HEK293 (cell line): Measurements from ENCODE around the gene CARM1.

Experiments used
- CTCF ChIA-PET: fragments of 350-600 bp; formaldehyde crosslinking; extraction: SDS; loops from one replicate; lab custom pipeline; 2021; ENCODE audit warnings: antibody characterized with exemption; lab: Yijun Ruan, JAX
- POLR2A ChIA-PET: fragments of 300-600 bp; formaldehyde crosslinking; extraction: SDS; loops from one replicate; lab custom pipeline; 2020; ENCODE audit warnings: antibody characterized with exemption, inconsistent platforms; lab: Yijun Ruan, JAX
- H3K27ac ChIP-seq: fragments of 200-500 bp; sonication (Bioruptor generic); 2 replicates; pipeline ENCODE4 v1.5.1; 2014; ENCODE audit warnings: low read depth, low read length, control low read depth, inconsistent platforms; ENCODE audit errors: extremely low read depth
- H3K36me3 ChIP-seq, 2 experiments: fragments of 200-500 bp in 1 of 2; sonication (Bioruptor generic) in 1 of 2; 1 replicate in 1 of 2; 2 replicates in 1 of 2; pipeline ENCODE4 v1.5.1; 2014 to 2017; ENCODE audit warnings: inconsistent platforms in 2 of 2, low read length in 2 of 2; ENCODE audit not compliant: control insufficient read depth in 2 of 2, insufficient read depth in 1 of 2
- H3K4me1 ChIP-seq: fragments of 200-500 bp; sonication (Bioruptor generic); 2 replicates; pipeline ENCODE4 v1.5.1; 2014; ENCODE audit warnings: mild to moderate bottlenecking, low read length, inconsistent platforms; ENCODE audit not compliant: control insufficient read depth, insufficient read depth
- H3K4me3 ChIP-seq: 2 replicates; pipeline ENCODE4 v1.5.1; 2011; ENCODE audit warnings: low read depth, mild to moderate bottlenecking, control low read depth, low read length, moderate library complexity
- H3K9me3 ChIP-seq: fragments of 200-500 bp; sonication (Bioruptor generic); 2 replicates; pipeline ENCODE4 v1.5.1; 2014; ENCODE audit warnings: low read depth, low read length, inconsistent platforms; ENCODE audit not compliant: control insufficient read depth, insufficient read depth
- AEBP2 ChIP-seq: fragments of 450-650 bp; formaldehyde crosslinking; IDR thresholded peaks from 2 replicates; pipeline ENCODE4 v1.5.1; 2016; ENCODE audit warnings: missing biosample characterization, missing genetic modification characterization, borderline replicate concordance
- GLI4 ChIP-seq: fragments of 450-650 bp; formaldehyde crosslinking; IDR thresholded peaks from 2 replicates; pipeline ENCODE4 v1.5.1; 2016; ENCODE audit warnings: missing biosample characterization, missing genetic modification characterization
- GLIS1 ChIP-seq: fragments of 450-650 bp; formaldehyde crosslinking; IDR thresholded peaks from 2 replicates; pipeline ENCODE4 v1.5.1; 2016; ENCODE audit warnings: missing biosample characterization, missing genetic modification characterization
- HOXA7 ChIP-seq: sonication (generic); formaldehyde crosslinking; IDR thresholded peaks from 2 replicates; pipeline ENCODE4 v1.8.1; 2022; ENCODE audit warnings: missing genetic modification reagents, borderline replicate concordance
- INSM2 ChIP-seq: fragments of 450-650 bp; formaldehyde crosslinking; IDR thresholded peaks from 2 replicates; pipeline ENCODE4 v1.5.1; 2016; ENCODE audit warnings: missing biosample characterization, missing genetic modification characterization
- PBX3 ChIP-seq: sonication (generic); formaldehyde crosslinking; IDR thresholded peaks from 2 replicates; pipeline ENCODE4 v1.8.1; 2022; ENCODE audit warnings: mild to moderate bottlenecking, moderate library complexity, missing genetic modification reagents
- TCF7L2 ChIP-seq: IDR thresholded peaks from 2 replicates; pipeline ENCODE4 v1.6.1; 2011; ENCODE audit warnings: low read depth, mild to moderate bottlenecking, inconsistent platforms, low read length, moderate library complexity, borderline replicate concordance
- TSHZ1 ChIP-seq: fragments of 450-650 bp; formaldehyde crosslinking; IDR thresholded peaks from 2 replicates; pipeline ENCODE4 v1.5.1; 2016; ENCODE audit warnings: missing biosample characterization, missing genetic modification characterization, borderline replicate concordance
- WT1 ChIP-seq: fragments of 450-650 bp; formaldehyde crosslinking; IDR thresholded peaks from 2 replicates; pipeline ENCODE4 v1.5.1; 2016; ENCODE audit warnings: missing biosample characterization, missing genetic modification characterization
- ZBTB10 ChIP-seq: fragments of 450-650 bp; formaldehyde crosslinking; IDR thresholded peaks from 2 replicates; pipeline ENCODE4 v1.5.1; 2016; ENCODE audit warnings: missing biosample characterization, missing genetic modification characterization
- ZBTB48 ChIP-seq: fragments of 450-650 bp; formaldehyde crosslinking; IDR thresholded peaks from 2 replicates; pipeline ENCODE4 v1.5.1; 2016; ENCODE audit warnings: missing biosample characterization, missing genetic modification characterization
- ZBTB8A ChIP-seq: fragments of 450-650 bp; formaldehyde crosslinking; IDR thresholded peaks from 2 replicates; pipeline ENCODE4 v1.5.1; 2016; ENCODE audit warnings: missing biosample characterization, missing genetic modification characterization
- ZFP41 ChIP-seq: fragments of 450-650 bp; formaldehyde crosslinking; IDR thresholded peaks from 2 replicates; pipeline ENCODE4 v1.5.1; 2016; ENCODE audit warnings: missing biosample characterization, missing genetic modification characterization, borderline replicate concordance
- ZIC2 ChIP-seq: fragments of 450-650 bp; formaldehyde crosslinking; IDR thresholded peaks from 2 replicates; pipeline ENCODE4 v1.5.1; 2016; ENCODE audit warnings: missing biosample characterization, missing genetic modification characterization
- ZNF18 ChIP-seq: fragments of 450-650 bp; formaldehyde crosslinking; IDR thresholded peaks from 2 replicates; pipeline ENCODE4 v1.5.1; 2016; ENCODE audit warnings: missing biosample characterization, missing genetic modification characterization
- ZNF26 ChIP-seq: fragments of 450-650 bp; formaldehyde crosslinking; IDR thresholded peaks from 2 replicates; pipeline ENCODE4 v1.5.1; 2016; ENCODE audit warnings: missing biosample characterization, missing genetic modification characterization
- ZNF311 ChIP-seq: fragments of 450-650 bp; formaldehyde crosslinking; IDR thresholded peaks from 2 replicates; pipeline ENCODE4 v1.5.1; 2017; ENCODE audit warnings: missing biosample characterization, missing genetic modification characterization, borderline replicate concordance
- ZNF354C ChIP-seq: fragments of 450-650 bp; formaldehyde crosslinking; IDR thresholded peaks from 2 replicates; pipeline ENCODE4 v1.5.1; 2016; ENCODE audit warnings: missing biosample characterization, missing genetic modification characterization, low read depth, borderline replicate concordance
- ZNF362 ChIP-seq: fragments of 450-650 bp; formaldehyde crosslinking; IDR thresholded peaks from 2 replicates; pipeline ENCODE4 v1.5.1; 2016; ENCODE audit warnings: missing biosample characterization, missing genetic modification characterization
- ZSCAN16 ChIP-seq: fragments of 450-650 bp; formaldehyde crosslinking; IDR thresholded peaks from 2 replicates; pipeline ENCODE4 v1.5.1; 2016; ENCODE audit warnings: missing biosample characterization, missing genetic modification characterization

CARM1 gene

GRCh38 chr19:10885201-10886169 is 14.1 kb downstream of the CARM1 start:
- H3K9me3 ChIP-seq: no peaks in the 10 kb centered on the region
- peaks cover 2% of the 10 kb centered on the region; the same call in 1 of the 2 replicates for H3K4me1 ChIP-seq
- H3K27ac ChIP-seq: no peak overlapping the region
- H3K36me3 ChIP-seq: no peaks in the 10 kb centered on the region
- TF ChIP-seq ZNF362 (tag by site-specific recombination) (peak; percentile 93), ZNF311 (tag by site-specific recombination) (no peak), ZNF18 (peak; percentile 98), GLIS1 (peak; percentile 87), ZBTB8A (0 out of 2 replicates have a peak, but pooled peaks have one; percentile 20), ZSCAN16 (no peak), TSHZ1 (tag by site-specific recombination) (no peak), AEBP2 (tag by site-specific recombination) (no peak), INSM2 (tag by site-specific recombination) (no peak), WT1 (tag by site-specific recombination) (peak; percentile 43; the same call in 1 of the 2 replicates), ZFP41 (tag by site-specific recombination) (no peak), ZBTB10 (tag by site-specific recombination) (0 out of 2 replicates have a peak, but pooled peaks have one; percentile 43), GLI4 (no peak), ZIC2 (peak; percentile 87), ZNF26 (tag by site-specific recombination) (no peak), ZNF354C (tag by site-specific recombination) (no peak), TCF7L2 (no peak), ZBTB48 (tag by site-specific recombination) (0 out of 2 replicates have a peak, but pooled peaks have one; percentile 20), HOXA7 (CRISPR knock-in tag) (no peak), PBX3 (CRISPR knock-in tag) (no peak)
- ChIA-PET CTCF (no interaction called here), POLR2A (interaction anchor here (0.6 kb wide), 2 partner anchors 36 to 453 kb away, joined by 4 read pairs; no protein-coding TSS in a partner anchor)
- no peak overlapping the region for H3K4me3 ChIP-seq
